Fibroblast of the aortic adventitia (primary cell): Measurements from ENCODE around the gene PTPRF. TPM values are rescaled to one million over a fixed set of nuclear protein-coding genes. Genes with fewer than 3 reads are reported as not detected.

ENCODE experiments used
- DNase-seq: peaks from one replicate; pipeline ENCODE4 v3.0.0-alpha.2; 2010; ENCODE audit warnings: low read depth
- H3K4me3 ChIP-seq: 2 replicates; pipeline ENCODE4 v1.5.1; 2011; ENCODE audit warnings: low read depth, mild to moderate bottlenecking, control low read depth, low read length, moderate library complexity
- CTCF ChIP-seq: IDR thresholded peaks from 2 replicates; pipeline ENCODE4 v1.5.1; 2011; ENCODE audit warnings: mild to moderate bottlenecking, low read length, control low read depth, inconsistent platforms; ENCODE audit not compliant: insufficient read depth
- total RNA-seq: library from RNA; depleted of rRNA; stranded (reverse); fragments of >200 nt; gene quantifications from 2 replicates; pipeline ENCODE4 v1.2.3, GENCODE V29; 2012; ENCODE audit warnings: low replicate concordance

PTPRF gene
- total RNA-seq, 1 donor, result 18.2 TPM

GRCh38 chr1:43573066-43573800 lies 42.5 kb downstream of the PTPRF start:
- no peak for TF ChIP-seq CTCF
- no peak overlapping the region for H3K4me3 ChIP-seq
- DNase-seq, result no peak

DNA sequence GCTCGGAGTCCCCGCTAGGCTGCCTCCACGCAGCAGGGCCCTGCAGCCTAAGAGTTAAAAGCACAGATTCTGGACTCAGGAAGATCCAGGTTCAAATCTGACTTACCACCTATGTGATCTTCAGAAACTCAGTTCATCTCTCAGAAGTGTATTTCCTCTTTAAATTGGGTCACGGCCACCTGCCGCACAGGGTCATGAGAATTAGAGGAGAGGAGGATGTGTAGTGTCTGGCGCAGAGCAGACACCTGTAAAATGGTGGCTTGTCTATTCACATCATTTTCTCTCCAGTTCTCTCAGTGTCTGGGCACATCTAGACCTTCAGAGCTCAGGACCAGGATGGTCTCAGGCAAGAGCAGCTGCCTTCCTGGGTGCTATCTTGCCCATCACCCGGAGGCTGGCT lies 45.8 kb downstream of the PTPRF start:
- no peak overlapping the region for H3K4me3 ChIP-seq
- no peak for DNase-seq
- TF ChIP-seq CTCF, result no peak

- H3K4me3 ChIP-seq, result no peak overlapping the region
- no peak for DNase-seq
- TF ChIP-seq CTCF, result no peak
These were observed 47.2 kb downstream of the PTPRF start for GRCh38 chr1:43577655-43578542.

- DNase-seq, result no peak
- no peak for TF ChIP-seq CTCF
- no peak overlapping the region for H3K4me3 ChIP-seq
These were observed 49.4 kb downstream of the PTPRF start for GRCh38 chr1:43580039-43580438.

GRCh38 chr1:43582162-43582566 lies 51.5 kb downstream of the PTPRF start:
- peak; percentile 6 for TF ChIP-seq CTCF
- peak; percentile 89 for DNase-seq
- H3K4me3 ChIP-seq, result no peak overlapping the region

DNA sequence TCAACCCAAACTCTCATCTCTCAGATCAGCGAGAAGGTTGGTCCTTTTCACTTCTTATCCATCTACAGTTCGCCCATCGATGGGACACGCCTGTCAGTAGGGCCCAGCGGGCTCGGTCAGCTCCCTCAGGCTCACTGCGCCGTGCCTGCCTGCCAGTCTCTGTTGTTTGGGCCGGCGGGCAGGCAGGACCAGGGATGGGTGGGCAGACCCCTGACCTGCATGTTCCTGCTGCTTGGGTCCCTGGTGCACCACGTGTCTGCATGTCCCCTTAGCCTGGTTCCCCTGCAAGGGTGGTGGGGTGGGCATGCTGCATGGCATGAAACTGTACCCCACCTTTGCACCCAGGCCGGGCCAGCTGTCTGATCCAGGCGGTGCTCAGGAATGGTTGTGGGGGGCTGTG lies 52.4 kb downstream of the PTPRF start:
- TF ChIP-seq CTCF, result no peak
- DNase-seq, result no peak
- no peak overlapping the region for H3K4me3 ChIP-seq
